Liver (tissue), 2 donors: ENCODE data around the gene ASPA.

Source experiments
- SP1 ChIP-seq: IDR thresholded peaks from 2 replicates; pipeline ENCODE4 v1.6.1; 2018; ENCODE audit warnings: antibody characterized with exemption, mild to moderate bottlenecking
- YY1 ChIP-seq: IDR thresholded peaks from 2 replicates; pipeline ENCODE4 v1.6.1; 2016; ENCODE audit warnings: antibody characterized with exemption, mild to moderate bottlenecking
- donor health status: healthy.

- TF ChIP-seq SP1: no peak
- TF ChIP-seq YY1: no peak
Observed at GRCh38 chr17:3513305-3514035, 37.7 kb downstream of the ASPA start.
